ENCODE data around the gene PTPN12.

- peak in 1 of 6 experiments; percentile 11 for TF ChIP-seq CTCF (IDR thresholded peaks at IDR 0.05)
- TF ChIP-seq POLR2A (IDR thresholded peaks at IDR 0.05) = no peak
Observed at GRCh38 chr7:77627309-77627676, 90.2 kb downstream of the PTPN12 start.
